Keratinocyte (primary cell): ENCODE measurements around the gene YWHAH. TPM values are rescaled to one million over a fixed set of nuclear protein-coding genes. Genes with fewer than 3 reads are reported as not detected.

ENCODE experiments used
- DNase-seq: peaks from one replicate; pipeline ENCODE4 v3.0.0-alpha.2; 2011; ENCODE audit warnings: low read depth, missing footprints, low spot score
- FAIRE-seq: peaks from 2 replicates; lab custom pipeline; 2011; peaks lifted over from hg19 to GRCh38; lab: Jason Lieb, UNC
- H2AFZ ChIP-seq: 2 replicates; pipeline ENCODE4 v1.6.0; 2012; ENCODE audit warnings: low read length, control low read depth, inconsistent platforms; ENCODE audit not compliant: control insufficient read depth
- H3K27ac ChIP-seq: 2 replicates; pipeline ENCODE4 v1.5.1; 2011; ENCODE audit warnings: low read length; ENCODE audit not compliant: control insufficient read depth, insufficient read depth
- H3K27me3 ChIP-seq: 3 replicates; pipeline ENCODE4 v1.6.0; 2011; ENCODE audit warnings: low read length; ENCODE audit not compliant: control insufficient read depth, insufficient read depth; ENCODE audit errors: extremely low read depth
- H3K36me3 ChIP-seq, 2 experiments: 2 replicates in 1 of 2; 3 replicates in 1 of 2; pipeline ENCODE4 v1.5.1; 2011; ENCODE audit warnings: low read length in 2 of 2, mild to moderate bottlenecking in 1 of 2; ENCODE audit not compliant: control insufficient read depth in 2 of 2, insufficient read depth in 2 of 2; ENCODE audit errors: extremely low read depth in 1 of 2
- H3K4me1 ChIP-seq: 3 replicates; pipeline ENCODE4 v1.5.1; 2011; ENCODE audit warnings: low read length; ENCODE audit not compliant: control insufficient read depth, insufficient read depth; ENCODE audit errors: extremely low read depth
- H3K4me2 ChIP-seq: 3 replicates; pipeline ENCODE4 v1.6.0; 2011; ENCODE audit warnings: low read depth, low read length; ENCODE audit not compliant: control insufficient read depth, insufficient read depth; ENCODE audit errors: extremely low read depth
- H3K4me3 ChIP-seq, 3 experiments: fragments of 200-600 bp in 1 of 3; sonication (generic) in 1 of 3; 2 replicates in 2 of 3; 3 replicates in 1 of 3; pipeline ENCODE4 v1.5.1; 2011 to 2016; ENCODE audit warnings: low read length in 3 of 3, mild to moderate bottlenecking in 3 of 3, control low read depth in 2 of 3, inconsistent platforms in 1 of 3, low read depth in 1 of 3, mixed read lengths in 1 of 3, mixed run types in 1 of 3, moderate library complexity in 1 of 3; ENCODE audit not compliant: control insufficient read depth in 2 of 3, insufficient read depth in 2 of 3; ENCODE audit errors: extremely low read depth in 1 of 3
- H3K79me2 ChIP-seq: 2 replicates; pipeline ENCODE4 v1.6.0; 2012; ENCODE audit warnings: low read length; ENCODE audit not compliant: control insufficient read depth, insufficient read depth
- H3K9ac ChIP-seq: 3 replicates; pipeline ENCODE4 v1.6.0; 2011; ENCODE audit warnings: low read length; ENCODE audit not compliant: control insufficient read depth, insufficient read depth; ENCODE audit errors: extremely low read depth
- H3K9me1 ChIP-seq: 3 replicates; pipeline ENCODE4 v1.6.0; 2011; ENCODE audit warnings: low read length; ENCODE audit not compliant: control insufficient read depth, insufficient read depth; ENCODE audit errors: extremely low read depth
- H3K9me3 ChIP-seq: 2 replicates; pipeline ENCODE4 v1.5.1; 2012; ENCODE audit warnings: low read depth, low read length; ENCODE audit not compliant: control insufficient read depth
- H4K20me1 ChIP-seq: 3 replicates; pipeline ENCODE4 v1.6.0; 2011; ENCODE audit warnings: low read length; ENCODE audit not compliant: control insufficient read depth, insufficient read depth; ENCODE audit errors: extremely low read depth
- CTCF ChIP-seq, 3 experiments: IDR thresholded peaks in 1 of 3; conservative IDR thresholded peaks in 1 of 3; optimal IDR thresholded peaks in 1 of 3; 2 replicates in 2 of 3; 3 replicates in 1 of 3; pipeline versions ENCODE3 to v1.5.1; 2011; ENCODE audit warnings: low read length in 3 of 3, mild to moderate bottlenecking in 3 of 3, moderate library complexity in 2 of 3, control low read depth in 1 of 3, inconsistent platforms in 1 of 3; ENCODE audit not compliant: insufficient read depth in 2 of 3; ENCODE audit errors: extremely low read depth in 1 of 3
- EZH2 ChIP-seq: IDR thresholded peaks from one replicate; pipeline ENCODE4 v1.6.1; 2012; ENCODE audit warnings: inconsistent platforms, mild to moderate bottlenecking, low read length, moderate library complexity
- dilution Hi-C: fragments of 300-500 bp; cut with MboI; formaldehyde crosslinking; loops from one replicate; pipeline ENCODE4 v1.7.0; 2020; ENCODE audit warnings: low sequenced_read_pairs; ENCODE audit not compliant: extremely low pct_ligation_motif_present
- polyA plus RNA-seq, 5 experiments: library from polyadenylated mRNA; depleted of rRNA in 3 of 5; stranded (reverse) in 3 of 5; stranded (forward) in 1 of 5; unstranded in 1 of 5; fragments of >200 nt; gene quantifications; 1 replicate in 1 of 5; 2 replicates in 3 of 5; 3 replicates in 1 of 5; pipeline versions ENCODE4 v1.2.1 to v1.2.3, GENCODE V29; 2011 to 2012; ENCODE audit warnings: missing spikeins in 2 of 5, low read depth in 1 of 5, low replicate concordance in 1 of 5

YWHAH gene
- polyA plus RNA-seq, 1 donor (not counting 4 experiments of a cell fraction or from before 2014, with no cell fraction given): 108 TPM

- Histone ChIP-seq H3K27ac (no peak overlapping the region), H3K4me3 (no peak overlapping the region), H3K9me1 (no peaks in the 10 kb centered on the region), H3K79me2 (no peaks in the 10 kb centered on the region), H3K36me3 (no peaks in the 10 kb centered on the region), H3K4me2 (no peak overlapping the region), H3K27me3 (peaks cover 17% of the 10 kb centered on the region), H4K20me1 (no peaks in the 10 kb centered on the region), H3K4me1 (no peaks in the 10 kb centered on the region), H3K9me3 (no peaks in the 10 kb centered on the region), H3K9ac (no peak overlapping the region), H2AFZ (no peak overlapping the region)
- no peak for DNase-seq
- FAIRE-seq: no peak
- TF ChIP-seq CTCF (optimal IDR thresholded peaks at IDR 0.05 in 1 of 3, IDR thresholded peaks at IDR 0.05 in 1 of 3, conservative IDR thresholded peaks at IDR 0.05 in 1 of 3; ENCODE audit: extremely low read depth in 1 of 3, insufficient read depth in 2 of 3, low read length in 3 of 3): no peak
- TF ChIP-seq EZH2: no peak
- dilution Hi-C loops: no loop called here
Measured at GRCh38 chr22:31925056-31925455, 19.3 kb upstream of the YWHAH start.

- Histone ChIP-seq H3K27me3 (peaks cover 17% of the 10 kb centered on the region), H2AFZ (no peak overlapping the region), H3K36me3 (no peaks in the 10 kb centered on the region), H3K27ac (no peak overlapping the region), H3K9me3 (no peaks in the 10 kb centered on the region), H3K9me1 (no peaks in the 10 kb centered on the region), H3K4me3 (no peak overlapping the region), H3K9ac (no peak overlapping the region), H4K20me1 (no peaks in the 10 kb centered on the region), H3K4me2 (no peak overlapping the region), H3K4me1 (no peaks in the 10 kb centered on the region), H3K79me2 (no peaks in the 10 kb centered on the region)
- DNase-seq: no peak
- TF ChIP-seq CTCF (optimal IDR thresholded peaks at IDR 0.05 in 1 of 3, IDR thresholded peaks at IDR 0.05 in 1 of 3, conservative IDR thresholded peaks at IDR 0.05 in 1 of 3; ENCODE audit: extremely low read depth in 1 of 3, insufficient read depth in 2 of 3, low read length in 3 of 3) (no peak), EZH2 (no peak)
- dilution Hi-C loops: no loop called here
- FAIRE-seq: no peak
Measured at GRCh38 chr22:31926024-31926423, 18.3 kb upstream of the YWHAH start.
